HG03342 (cell line): ENCODE results near the gene TPD52L2.
"Not testable (repeated sequence)": the region's sequence is repeated elsewhere in the genome, so short reads cannot be mapped to it uniquely, and the experiment has no call there.

Experiments
- ATAC-seq: cut with Tn5 transposase; IDR thresholded peaks from one replicate; pipeline ENCODE4 v1.9.1; 2021; ENCODE audit warnings: mild to moderate bottlenecking, moderate library complexity; ENCODE audit not compliant: unreplicated experiment

TPD52L2 gene

GRCh38 chr20:63855363-63856097, 9.5 kb upstream of the TPD52L2 start:
- ATAC-seq = no peak

- no peak for ATAC-seq
These were observed 9.0 kb upstream of the TPD52L2 start for GRCh38 chr20:63856098-63856511.

GRCh38 chr20:63857764-63858392, 7.2 kb upstream of the TPD52L2 start:
- ATAC-seq = no peak

GRCh38 chr20:63858393-63859165, 6.5 kb upstream of the TPD52L2 start:
- no peak for ATAC-seq

GRCh38 chr20:63859166-63859699, 5.8 kb upstream of the TPD52L2 start:
- no peak for ATAC-seq

GRCh38 chr20:63860325-63861051, 4.6 kb upstream of the TPD52L2 start:
- no peak for ATAC-seq

GRCh38 chr20:63861365-63861934, 3.6 kb upstream of the TPD52L2 start, which contains the start of gene ABHD16B:
TSS of gene ABHD16B (plus strand) at chr20:63861498. CDS start at chr20:63861541, 43 bp downstream.
- no peak for ATAC-seq

- no peak for ATAC-seq
These were observed 2.8 kb upstream of the TPD52L2 start for GRCh38 chr20:63861981-63862901.

GRCh38 chr20:63863021-63863797, 1.9 kb upstream of the TPD52L2 start:
- no peak for ATAC-seq

- ATAC-seq = peak; percentile 64
These were observed 1.1 kb upstream of the TPD52L2 start for GRCh38 chr20:63863798-63864544.

GRCh38 chr20:63864545-63864977, 509 bp upstream of the TPD52L2 start:
- no peak for ATAC-seq

- ATAC-seq = not testable (repeated sequence)
These were observed 2.0 kb downstream of the TPD52L2 start for GRCh38 chr20:63867042-63867441.

GRCh38 chr20:63868264-63868663, 3.2 kb downstream of the TPD52L2 start:
- no peak for ATAC-seq

- ATAC-seq = no peak
These were observed 8.5 kb downstream of the TPD52L2 start for GRCh38 chr20:63873477-63873971.

- not testable (repeated sequence) for ATAC-seq
These were observed 9.2 kb downstream of the TPD52L2 start for GRCh38 chr20:63874241-63874640.

GRCh38 chr20:63876489-63877036, 11.5 kb downstream of the TPD52L2 start:
- no peak for ATAC-seq

GRCh38 chr20:63877755-63878470, 12.8 kb downstream of the TPD52L2 start:
- ATAC-seq = no peak
